Hepatocyte (in vitro differentiated cells): Measurements from ENCODE around the gene ATP5F1E.

ENCODE experiments used
- CTCF ChIP-seq: fragments of 200-600 bp; sonication (generic); IDR thresholded peaks from 2 replicates; pipeline ENCODE4 v1.5.1; 2016; ENCODE audit warnings: antibody characterized with exemption, mild to moderate bottlenecking; ENCODE audit not compliant: poor library complexity
- EZH2 ChIP-seq: fragments of 200-600 bp; sonication (generic); IDR thresholded peaks from 2 replicates; pipeline ENCODE4 v1.6.1; 2016; ENCODE audit warnings: antibody characterized with exemption, mild to moderate bottlenecking, borderline replicate concordance

GRCh38 chr20:58992911-58993310 is 39.2 kb downstream of the ATP5F1E start:
- TF ChIP-seq CTCF = no peak
- no peak for TF ChIP-seq EZH2
